ENCODE measurements around the gene LARGE1.
A peak's percentile ranks its signal among the peaks of the same experiment; 100 is the strongest.

The LARGE1 gene

GRCh38 chr22:33853200-33854097, 66.8 kb downstream of the LARGE1 start:
- DNase-seq = peak in 1 of 5 experiments; percentile 39

- DNase-seq = no peak
Measured at GRCh38 chr22:33851821-33852384, 68.4 kb downstream of the LARGE1 start.

- DNase-seq = no peak
Measured at GRCh38 chr22:33851240-33851639, 69.0 kb downstream of the LARGE1 start.

- DNase-seq = no peak
Measured at GRCh38 chr22:33850724-33851123, 69.6 kb downstream of the LARGE1 start.

- no peak for DNase-seq
Measured at GRCh38 chr22:33850193-33850592, 70.1 kb downstream of the LARGE1 start.

- no peak for DNase-seq
Measured at GRCh38 chr22:33848251-33848650, 72.0 kb downstream of the LARGE1 start.

GRCh38 chr22:33844273-33844672, 76.0 kb downstream of the LARGE1 start:
- DNase-seq = no peak

- DNase-seq = no peak
Measured at GRCh38 chr22:33842421-33843094, 77.7 kb downstream of the LARGE1 start.

- no peak for DNase-seq
Measured at GRCh38 chr22:33842006-33842354, 78.3 kb downstream of the LARGE1 start.

GRCh38 chr22:33841281-33842005, 78.8 kb downstream of the LARGE1 start:
- no peak for DNase-seq

GRCh38 chr22:33838644-33839043, 81.6 kb downstream of the LARGE1 start:
- no peak for DNase-seq

GRCh38 chr22:33837826-33838225, 82.5 kb downstream of the LARGE1 start:
- DNase-seq = no peak

GRCh38 chr22:33835265-33835664, 85.0 kb downstream of the LARGE1 start:
- no peak for DNase-seq

GRCh38 chr22:33832558-33833151, 87.6 kb downstream of the LARGE1 start:
- DNase-seq = no peak

GRCh38 chr22:33831651-33832050, 88.6 kb downstream of the LARGE1 start:
- DNase-seq = no peak

- no peak for DNase-seq
Measured at GRCh38 chr22:33831207-33831606, 89.1 kb downstream of the LARGE1 start.

GRCh38 chr22:33829546-33830280, 90.6 kb downstream of the LARGE1 start:
- no peak for DNase-seq

- no peak for DNase-seq
Measured at GRCh38 chr22:33828302-33828701, 92.0 kb downstream of the LARGE1 start.

GRCh38 chr22:33825761-33826160, 94.5 kb downstream of the LARGE1 start:
- DNase-seq = no peak

- no peak for DNase-seq
Measured at GRCh38 chr22:33823552-33823951, 96.7 kb downstream of the LARGE1 start.

GRCh38 chr22:33821290-33821689, 99.0 kb downstream of the LARGE1 start:
- DNase-seq = no peak

- DNase-seq = no peak
Measured at GRCh38 chr22:33819743-33820142, 100.5 kb downstream of the LARGE1 start.
